Natural killer cell (primary cell): Measurements from ENCODE around the gene LDLRAP1. TPM values are rescaled to one million over a fixed set of nuclear protein-coding genes. Genes with fewer than 3 reads are reported as not detected.

Experiments
- ATAC-seq, 3 donors: fragments of 150-1000 bp in 2 of 3; fragments of 200-7000 bp in 1 of 3; cut with Tn5 transposase; 1 replicate in 1 of 3; 2 replicates in 2 of 3; pipeline ENCODE4 v1.10.0; 2021; ENCODE audit warnings: mild to moderate bottlenecking in 2 of 3, moderate library complexity in 2 of 3
- DNase-seq, 2 donors: peaks; one replicate each; pipeline versions ENCODE4 v3.0.0 to v3.0.0-alpha.2; 2013 to 2021; ENCODE audit warnings: mixed read lengths in 1 of 2
- H3K27ac ChIP-seq: one replicate; pipeline ENCODE4 v1.5.1; 2013; ENCODE audit warnings: mild to moderate bottlenecking, low read length
- H3K27me3 ChIP-seq: one replicate; pipeline ENCODE4 v1.6.1; 2013; ENCODE audit warnings: low read length; ENCODE audit not compliant: control insufficient read depth, insufficient read depth
- H3K36me3 ChIP-seq: one replicate; pipeline ENCODE4 v1.6.1; 2013; ENCODE audit warnings: low read length; ENCODE audit not compliant: control insufficient read depth, insufficient read depth
- H3K4me1 ChIP-seq: one replicate; pipeline ENCODE4 v1.6.1; 2013; ENCODE audit warnings: low read length; ENCODE audit not compliant: control insufficient read depth, insufficient read depth
- H3K4me3 ChIP-seq: one replicate; pipeline ENCODE4 v1.5.1; 2013; ENCODE audit warnings: low read length
- H3K9me3 ChIP-seq: one replicate; pipeline ENCODE4 v1.6.1; 2013; ENCODE audit warnings: low read length; ENCODE audit not compliant: control insufficient read depth, insufficient read depth
- H3K27ac Mint-ChIP-seq, 2 donors: one replicate each; pipeline ENCODE4 v1.8.0; 2022; ENCODE audit warnings: mild to moderate bottlenecking in 2 of 2, mixed read lengths in 2 of 2, moderate library complexity in 1 of 2
- H3K27me3 Mint-ChIP-seq, 2 donors: one replicate each; pipeline ENCODE4 v1.8.0; 2022; ENCODE audit warnings: low read depth in 2 of 2, mixed read lengths in 2 of 2
- H3K36me3 Mint-ChIP-seq: one replicate; pipeline ENCODE4 v1.8.0; 2022; ENCODE audit warnings: mixed read lengths
- H3K4me1 Mint-ChIP-seq, 2 donors: one replicate each; pipeline ENCODE4 v1.8.0; 2022; ENCODE audit warnings: mixed read lengths in 2 of 2
- H3K4me3 Mint-ChIP-seq: one replicate; pipeline ENCODE4 v1.8.0; 2022; ENCODE audit warnings: mild to moderate bottlenecking, moderate library complexity, mixed read lengths
- H3K9me3 Mint-ChIP-seq, 2 donors: one replicate each; pipeline ENCODE4 v1.8.0; 2022; ENCODE audit warnings: mixed read lengths in 2 of 2
- CTCF ChIP-seq: fragments of 200-600 bp; IDR thresholded peaks from one replicate; pipeline ENCODE4 v1.8.0; 2022; ENCODE audit warnings: antibody characterized with exemption
- WGBS: methylation state at CpG from one replicate; pipeline ENCODE4 v1.1.7; 2013; ENCODE audit warnings: missing lambda C conversion rate; ENCODE audit not compliant: insufficient coverage; 5-methylcytosine and 5-hydroxymethylcytosine counted together
- intact Hi-C: fragments of 100-400 bp; cut with micrococcal nuclease; formaldehyde crosslinking; loops from one replicate; pipeline ENCODE4 v1.14.2; 2022
- total RNA-seq, 4 donors: library from RNA; stranded (reverse); fragments of 120-200 nt in 1 of 4; gene quantifications; one replicate each; pipeline versions ENCODE4 v1.2.3 to v1.2.4, GENCODE V29; 2013 to 2022

LDLRAP1 gene
- total RNA-seq, 3 donors from 2014 or later (not counting 1 experiment from before 2014, with no cell fraction given), result 25.2 to 34.0 (median 27.4) TPM

GRCh38 chr1:25557543-25557942, 14.1 kb downstream of the LDLRAP1 start:
- H3K9me3 Mint-ChIP-seq, result no peaks in the 10 kb centered on the region
- DNase-seq (no peak), ATAC-seq (no peak)
- H3K4me3 Mint-ChIP-seq, result no peak overlapping the region
- Histone ChIP-seq H3K27ac (no peak overlapping the region), H3K36me3 (peaks cover 20% of the 10 kb centered on the region), H3K9me3 (no peaks in the 10 kb centered on the region), H3K27me3 (no peaks in the 10 kb centered on the region), H3K4me3 (no peak overlapping the region), H3K4me1 (peaks cover 70% of the 10 kb centered on the region)
- intact Hi-C loops, result no loop called here
- 88% methylated on average over 7 of the region's 7 CpGs for WGBS
- H3K27me3 Mint-ChIP-seq, result no peaks in the 10 kb centered on the region
- no peak overlapping the region for H3K27ac Mint-ChIP-seq
- no peaks in the 10 kb centered on the region for H3K36me3 Mint-ChIP-seq
- H3K4me1 Mint-ChIP-seq, result peaks cover 22 to 61% of the 10 kb centered on the region in 2 donors
- no peak for TF ChIP-seq CTCF

- H3K4me3 ChIP-seq, result no peak overlapping the region
- H3K27ac ChIP-seq, result no peak overlapping the region
- Mint-ChIP-seq H3K36me3 (no peaks in the 10 kb centered on the region), H3K4me1 (peaks cover 28 to 63% of the 10 kb centered on the region in 2 donors), H3K27ac (peak overlapping the region in 1 of 2 donors; percentile 33), H3K9me3 (no peaks in the 10 kb centered on the region), H3K4me3 (no peak overlapping the region), H3K27me3 (no peaks in the 10 kb centered on the region)
- no peak for TF ChIP-seq CTCF
- no peak for DNase-seq
- 83% methylated on average over 6 of the region's 6 CpGs for WGBS
- peaks cover 85% of the 10 kb centered on the region for H3K4me1 ChIP-seq
- intact Hi-C loops, result no loop called here
- peaks cover 20% of the 10 kb centered on the region for H3K36me3 ChIP-seq
- ATAC-seq, result no peak
- H3K27me3 ChIP-seq, result no peaks in the 10 kb centered on the region
- H3K9me3 ChIP-seq, result no peaks in the 10 kb centered on the region
These were observed 15.6 kb downstream of the LDLRAP1 start for GRCh38 chr1:25559031-25559430.

- Mint-ChIP-seq H3K36me3 (no peaks in the 10 kb centered on the region), H3K4me3 (no peak overlapping the region)
- intact Hi-C loops, result no loop called here
These were observed 16.6 kb downstream of the LDLRAP1 start for GRCh38 chr1:25560001-25560400.

More at GRCh38 chr1:25560001-25560400, 16.6 kb downstream of the LDLRAP1 start:
- Histone ChIP-seq H3K27ac (peak overlapping the region; percentile 17), H3K9me3 (no peaks in the 10 kb centered on the region), H3K4me3 (no peak overlapping the region), H3K4me1 (peaks cover 94% of the 10 kb centered on the region), H3K36me3 (peaks cover 22% of the 10 kb centered on the region), H3K27me3 (no peaks in the 10 kb centered on the region)
- H3K4me1 Mint-ChIP-seq, result peaks cover 28 to 66% of the 10 kb centered on the region in 2 donors
- no peaks in the 10 kb centered on the region for H3K9me3 Mint-ChIP-seq
- no peak for TF ChIP-seq CTCF
- H3K27me3 Mint-ChIP-seq, result no peaks in the 10 kb centered on the region
- H3K27ac Mint-ChIP-seq, result no peak overlapping the region
- DNase-seq (peak in 1 of 2 donors; percentile 54), ATAC-seq (no peak)
- 58% methylated on average over 8 of the region's 9 CpGs for WGBS
